ENCODE results near the gene IGSF23. TPM values are rescaled to one million over a fixed set of nuclear protein-coding genes. Genes with fewer than 3 reads are reported as not detected.

IGSF23 gene
- polyA plus RNA-seq, 1 experiment, result 0.27 TPM

- POLR2A ChIA-PET, result no interaction called here
- H3K27me3 ChIP-seq (ENCODE audit: control insufficient read depth, insufficient read depth, low read length), result no peaks in the 10 kb centered on the region
- TF ChIP-seq, protein P1, sequence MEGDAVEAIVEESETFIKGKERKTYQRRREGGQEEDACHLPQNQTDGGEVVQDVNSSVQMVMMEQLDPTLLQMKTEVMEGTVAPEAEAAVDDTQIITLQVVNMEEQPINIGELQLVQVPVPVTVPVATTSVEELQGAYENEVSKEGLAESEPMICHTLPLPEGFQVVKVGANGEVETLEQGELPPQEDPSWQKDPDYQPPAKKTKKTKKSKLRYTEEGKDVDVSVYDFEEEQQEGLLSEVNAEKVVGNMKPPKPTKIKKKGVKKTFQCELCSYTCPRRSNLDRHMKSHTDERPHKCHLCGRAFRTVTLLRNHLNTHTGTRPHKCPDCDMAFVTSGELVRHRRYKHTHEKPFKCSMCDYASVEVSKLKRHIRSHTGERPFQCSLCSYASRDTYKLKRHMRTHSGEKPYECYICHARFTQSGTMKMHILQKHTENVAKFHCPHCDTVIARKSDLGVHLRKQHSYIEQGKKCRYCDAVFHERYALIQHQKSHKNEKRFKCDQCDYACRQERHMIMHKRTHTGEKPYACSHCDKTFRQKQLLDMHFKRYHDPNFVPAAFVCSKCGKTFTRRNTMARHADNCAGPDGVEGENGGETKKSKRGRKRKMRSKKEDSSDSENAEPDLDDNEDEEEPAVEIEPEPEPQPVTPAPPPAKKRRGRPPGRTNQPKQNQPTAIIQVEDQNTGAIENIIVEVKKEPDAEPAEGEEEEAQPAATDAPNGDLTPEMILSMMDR (IDR thresholded peaks at IDR 0.05; ENCODE audit: low read depth, low read length), result no peak
Observed at GRCh38 chr19:44579663-44580365, 33.5 kb upstream of the IGSF23 start.

DNA sequence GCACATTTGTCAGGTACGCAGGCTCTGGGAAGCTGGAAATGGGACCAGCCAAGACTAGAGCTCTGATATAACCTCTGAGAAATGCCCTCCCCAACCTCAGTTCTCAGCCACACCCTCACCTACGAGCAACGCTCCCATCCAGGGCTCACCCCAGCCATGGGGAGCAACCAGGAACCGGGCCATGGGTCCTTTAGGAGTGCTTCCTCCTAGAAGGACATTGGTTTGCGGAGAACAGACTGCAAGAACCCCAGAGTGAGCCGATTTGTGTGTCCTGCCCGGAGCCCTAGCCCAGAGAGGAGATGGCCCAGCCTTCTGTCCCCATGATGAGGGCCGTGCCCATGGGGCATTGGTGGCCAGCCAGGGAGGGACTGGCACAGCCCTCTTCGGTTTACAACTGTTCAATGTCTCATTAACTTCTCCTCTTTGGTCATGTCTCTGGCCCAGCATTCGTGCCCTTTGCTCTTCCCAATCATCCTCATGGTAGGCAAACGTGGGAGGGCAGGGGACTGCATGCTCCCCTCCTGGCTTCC, 32.9 kb upstream of the IGSF23 start:
- H3K27ac ChIP-seq (ENCODE audit: low read depth, low read length), result no peak overlapping the region
- POLR2A ChIA-PET, result no interaction called here
- no peak overlapping the region for H3K4me3 ChIP-seq (ENCODE audit: low read depth, low read length)
- H3K9me3 ChIP-seq (ENCODE audit: control insufficient read depth, insufficient read depth, low read length), result peaks cover 4% of the 10 kb centered on the region; the same call in 1 of the 2 replicates
- TF ChIP-seq, protein P1 (IDR thresholded peaks at IDR 0.05; ENCODE audit: low read depth, low read length), result no peak
- CTCF ChIA-PET, result interaction anchor here (1.0 to 1.3 kb wide), 3 partner anchors 67 to 143 kb away, joined by 3 read pairs; no protein-coding TSS in a partner anchor
- DNase-seq (ENCODE audit: low read depth, low spot score), result no peak
- H3K27me3 ChIP-seq (ENCODE audit: control insufficient read depth, insufficient read depth, low read length), result no peaks in the 10 kb centered on the region

More at GRCh38 chr19:44579663-44580365, 33.5 kb upstream of the IGSF23 start:
- no peak for DNase-seq (ENCODE audit: low read depth, low spot score)
- H3K27ac ChIP-seq (ENCODE audit: low read depth, low read length), result no peak overlapping the region
- H3K4me3 ChIP-seq (ENCODE audit: low read depth, low read length), result no peak overlapping the region
- CTCF ChIA-PET, result interaction anchor here (1.0 to 1.3 kb wide), 2 partner anchors 68 to 75 kb away, joined by 3 read pairs; no protein-coding TSS in a partner anchor
- H3K9me3 ChIP-seq (ENCODE audit: control insufficient read depth, insufficient read depth, low read length), result peaks cover 4% of the 10 kb centered on the region; the same call in 1 of the 2 replicates

DNA sequence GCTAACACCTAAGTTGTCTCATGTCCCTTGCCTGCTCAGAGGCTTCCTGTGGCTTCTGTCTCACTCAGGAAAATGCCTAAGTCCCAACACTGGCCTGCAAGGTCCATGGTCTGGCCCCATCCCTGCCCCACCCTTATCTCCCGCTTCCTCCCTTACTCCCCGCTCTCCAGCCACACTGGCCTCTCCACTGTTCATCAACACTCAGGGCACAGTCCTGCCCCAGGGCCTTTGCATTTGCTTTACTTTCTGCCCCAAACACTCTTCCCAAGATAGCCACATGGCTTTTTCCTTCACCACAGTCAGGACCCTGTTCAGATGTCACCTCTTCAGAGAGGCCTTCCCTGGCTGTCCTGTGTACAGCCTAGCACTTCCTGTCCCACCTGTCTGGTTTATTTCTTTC, 32.1 kb upstream of the IGSF23 start:
- peaks cover 4% of the 10 kb centered on the region; the same call in 1 of the 2 replicates for H3K9me3 ChIP-seq (ENCODE audit: control insufficient read depth, insufficient read depth, low read length)
- CTCF ChIA-PET, result interaction anchor here (1.0 kb wide), 1 partner anchor 143 kb away, joined by 3 read pairs; no protein-coding TSS in a partner anchor

DNA sequence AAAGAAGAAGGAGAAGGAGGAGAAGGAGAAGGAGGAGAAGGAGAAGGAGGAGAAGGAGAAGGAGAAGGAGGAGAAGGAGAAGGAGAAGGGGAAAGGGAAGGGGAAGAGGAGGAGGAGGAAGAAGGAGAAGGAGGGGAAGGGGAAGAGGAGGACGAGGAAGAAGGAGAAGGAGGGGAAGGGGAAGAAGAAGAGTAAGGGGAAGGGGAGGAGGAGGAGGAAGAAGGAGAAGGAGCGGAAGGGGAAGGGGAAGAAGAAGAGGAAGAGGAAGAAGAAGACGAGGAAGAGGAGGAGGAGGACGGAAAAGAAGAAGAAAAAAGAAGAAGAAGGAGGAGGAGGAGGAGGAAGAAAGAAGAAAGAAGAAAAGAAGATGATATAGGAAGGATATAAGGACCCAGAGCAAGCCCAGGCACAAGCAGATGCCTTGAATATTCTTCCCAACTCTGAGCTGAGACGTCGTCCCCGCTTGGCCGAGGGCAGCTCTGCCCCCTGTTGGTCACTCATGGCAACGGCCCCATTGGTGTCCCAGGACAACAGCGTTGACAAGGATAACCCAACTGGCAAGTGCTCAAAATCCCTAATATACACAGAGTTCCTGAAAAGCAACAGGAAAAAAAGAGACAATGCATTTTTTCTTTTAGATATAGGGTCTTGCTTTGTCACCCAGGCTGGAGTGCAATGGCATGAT, 30.6 kb upstream of the IGSF23 start:
- Histone ChIP-seq H3K27me3 (ENCODE audit: control insufficient read depth, insufficient read depth, low read length) (no peaks in the 10 kb centered on the region), H3K9me3 (ENCODE audit: control insufficient read depth, insufficient read depth, low read length) (peaks cover 4% of the 10 kb centered on the region; the same call in 1 of the 2 replicates), H3K4me3 (ENCODE audit: low read depth, low read length) (no peak overlapping the region), H3K27ac (ENCODE audit: low read depth, low read length) (no peak overlapping the region)
- ChIA-PET POLR2A (no interaction called here), CTCF (interaction anchor here (0.7 to 4.4 kb wide), 6 partner anchors 11 to 1533 kb away, joined by 3 to 29 read pairs (median 4); no protein-coding TSS in a partner anchor)
- TF ChIP-seq, protein P1 (IDR thresholded peaks at IDR 0.05; ENCODE audit: low read depth, low read length), result peak; percentile 54
- DNase-seq (ENCODE audit: low read depth, low spot score), result no peak

More for the DNA sequence above, 32.1 kb upstream of the IGSF23 start:
- POLR2A ChIA-PET, result no interaction called here
- Histone ChIP-seq H3K27me3 (ENCODE audit: control insufficient read depth, insufficient read depth, low read length) (no peaks in the 10 kb centered on the region), H3K27ac (ENCODE audit: low read depth, low read length) (no peak overlapping the region), H3K4me3 (ENCODE audit: low read depth, low read length) (no peak overlapping the region)
- TF ChIP-seq, protein P1 (IDR thresholded peaks at IDR 0.05; ENCODE audit: low read depth, low read length), result no peak
- DNase-seq (ENCODE audit: low read depth, low spot score), result no peak
